Muscle layer of colon (tissue), 2 donors: Measurements from ENCODE around the gene SLC10A1.

Source experiments
- H3K27ac ChIP-seq: one replicate; pipeline ENCODE4 v1.7.0; 2013; ENCODE audit warnings: low read depth, mild to moderate bottlenecking, low read length, moderate library complexity
- H3K27me3 ChIP-seq, 2 donors: one replicate each; pipeline ENCODE4 v1.7.0; 2013; ENCODE audit warnings: low read length in 2 of 2, mild to moderate bottlenecking in 2 of 2; ENCODE audit not compliant: insufficient read depth in 2 of 2, control insufficient read depth in 1 of 2
- H3K36me3 ChIP-seq: one replicate; pipeline ENCODE4 v1.7.0; 2013; ENCODE audit warnings: mild to moderate bottlenecking, low read length; ENCODE audit not compliant: insufficient read depth
- H3K4me1 ChIP-seq: one replicate; pipeline ENCODE4 v1.7.0; 2013; ENCODE audit warnings: mild to moderate bottlenecking, low read length; ENCODE audit not compliant: insufficient read depth
- H3K4me3 ChIP-seq, 2 donors: one replicate each; pipeline ENCODE4 v1.7.0; 2013; ENCODE audit warnings: low read length in 2 of 2, low read depth in 1 of 2, mild to moderate bottlenecking in 1 of 2, moderate library complexity in 1 of 2
- H3K9ac ChIP-seq: one replicate; pipeline ENCODE4 v1.7.0; 2013; ENCODE audit warnings: low read length
- H3K9me3 ChIP-seq: one replicate; pipeline ENCODE4 v1.7.0; 2013; ENCODE audit warnings: mild to moderate bottlenecking, low read length
- donor health status: abdominal sarcoma.
- donor health status: Adenocarcinoma of cecum.

SLC10A1 gene

DNA sequence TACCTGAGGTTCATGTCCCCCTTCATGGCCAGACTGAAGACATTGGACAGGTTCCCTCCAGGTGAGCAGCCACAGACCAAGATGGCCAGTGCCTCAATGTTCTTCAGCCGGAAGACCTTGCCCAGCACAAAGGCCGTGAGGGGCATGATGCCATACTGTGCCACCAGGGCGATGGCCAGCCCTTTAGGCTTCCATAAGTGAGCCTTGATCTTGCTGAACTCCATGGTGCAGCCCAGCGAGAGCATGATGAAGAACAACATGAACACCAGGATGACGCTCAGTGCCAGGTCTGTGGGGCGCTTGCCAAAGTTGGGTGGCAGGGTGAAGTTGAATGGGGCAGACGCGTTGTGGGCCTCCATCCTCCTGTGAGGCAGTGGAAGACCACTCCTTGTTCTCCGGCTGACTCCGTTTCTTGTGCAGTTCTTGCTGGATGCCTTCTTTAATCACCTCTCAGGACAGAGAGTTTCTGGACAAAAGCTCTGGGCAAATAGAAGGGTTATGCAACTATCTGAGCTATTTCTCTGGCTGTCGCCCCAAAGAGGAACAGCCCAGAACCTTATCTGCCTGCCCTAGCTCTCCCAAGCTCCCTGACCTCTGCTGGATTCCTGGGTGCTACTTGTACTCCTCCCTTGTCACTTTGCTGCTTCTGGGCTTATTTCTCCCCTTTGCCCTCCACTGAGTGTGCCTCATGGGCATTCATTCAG is at the start of gene SLC10A1:
SLC10A1 (minus strand) TSS at position 445 of the 704 bp plus-strand sequence; CDS start at position 359, 86 bp downstream.
- no peak within 1 kb of the TSS for H3K4me3 ChIP-seq
- no peaks in the 10 kb centered on the region for H3K4me1 ChIP-seq
- no peaks in the 10 kb centered on the region for H3K9me3 ChIP-seq
- no peaks in the 10 kb centered on the region for H3K27me3 ChIP-seq
- no peaks in the 10 kb centered on the region for H3K36me3 ChIP-seq
- H3K9ac ChIP-seq = no peak within 1 kb of the TSS
- no peak within 1 kb of the TSS for H3K27ac ChIP-seq

GRCh38 chr14:69845787-69846186 is 48.7 kb upstream of the SLC10A1 start:
- no peak overlapping the region for H3K9ac ChIP-seq
- H3K4me1 ChIP-seq = no peaks in the 10 kb centered on the region
- no peaks in the 10 kb centered on the region for H3K9me3 ChIP-seq
- no peaks in the 10 kb centered on the region for H3K27me3 ChIP-seq
- H3K27ac ChIP-seq = no peak overlapping the region
- no peak overlapping the region for H3K4me3 ChIP-seq
- no peaks in the 10 kb centered on the region for H3K36me3 ChIP-seq

DNA sequence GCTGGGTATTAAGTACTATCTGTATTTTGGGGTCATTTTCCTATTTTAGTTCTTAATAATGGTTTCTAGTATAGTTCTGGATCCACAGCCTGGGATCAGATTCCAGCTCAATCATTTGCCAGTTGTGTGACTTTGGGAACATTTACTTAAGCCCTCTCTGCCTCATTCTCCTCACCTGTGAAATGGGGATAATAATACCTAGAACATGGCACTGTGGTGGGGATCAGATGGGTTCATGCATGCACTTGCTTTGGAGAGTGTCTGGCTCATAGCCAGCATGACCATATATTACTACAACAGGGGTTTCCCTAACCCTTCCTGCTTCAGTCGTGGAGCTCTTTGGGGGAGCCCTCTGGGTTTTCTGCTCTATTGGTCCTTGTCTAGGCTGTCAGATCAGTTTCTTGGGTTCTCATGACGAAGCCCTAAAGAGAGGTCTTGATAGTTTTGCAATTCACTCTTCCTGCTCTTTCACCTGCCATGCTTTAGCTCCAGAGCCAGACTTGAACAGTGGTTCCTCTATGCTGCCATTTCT is 48.1 kb upstream of the SLC10A1 start:
- no peaks in the 10 kb centered on the region for H3K27me3 ChIP-seq
- no peaks in the 10 kb centered on the region for H3K4me1 ChIP-seq

DNA sequence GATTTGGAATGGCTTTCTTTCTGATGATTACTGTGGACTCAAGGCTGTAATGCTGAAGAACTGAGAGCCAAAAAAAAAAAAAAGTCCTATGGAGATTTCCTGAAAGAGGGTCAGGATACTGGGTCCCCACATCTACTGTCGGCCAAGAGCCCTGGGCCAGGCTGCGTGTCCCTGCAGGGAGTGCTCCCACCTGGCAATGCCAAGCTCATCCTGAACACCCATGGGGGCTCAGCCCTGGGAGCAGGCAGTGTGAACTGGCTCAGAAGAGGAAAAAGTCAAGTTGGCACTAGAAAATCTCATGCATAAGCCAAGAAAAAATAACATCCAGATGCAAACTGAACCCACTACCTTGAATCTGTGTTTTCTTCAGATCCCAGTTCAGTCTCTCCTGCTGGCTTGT is 47.1 kb upstream of the SLC10A1 start:
- Histone ChIP-seq H3K9ac (no peak overlapping the region), H3K27ac (no peak overlapping the region), H3K27me3 (no peaks in the 10 kb centered on the region), H3K9me3 (no peaks in the 10 kb centered on the region), H3K4me1 (no peaks in the 10 kb centered on the region), H3K36me3 (no peaks in the 10 kb centered on the region), H3K4me3 (no peak overlapping the region)

More for the DNA sequence above, 48.1 kb upstream of the SLC10A1 start:
- Histone ChIP-seq H3K27ac (no peak overlapping the region), H3K36me3 (no peaks in the 10 kb centered on the region), H3K9me3 (no peaks in the 10 kb centered on the region), H3K9ac (no peak overlapping the region), H3K4me3 (no peak overlapping the region)

- Histone ChIP-seq H3K27ac (no peak overlapping the region), H3K9me3 (no peaks in the 10 kb centered on the region), H3K4me1 (no peaks in the 10 kb centered on the region), H3K27me3 (no peaks in the 10 kb centered on the region), H3K36me3 (no peaks in the 10 kb centered on the region), H3K4me3 (no peak overlapping the region), H3K9ac (no peak overlapping the region)
Observed at GRCh38 chr14:69842686-69843420, 45.8 kb upstream of the SLC10A1 start.

GRCh38 chr14:69841656-69842055 is 44.6 kb upstream of the SLC10A1 start:
- Histone ChIP-seq H3K4me1 (no peaks in the 10 kb centered on the region), H3K9ac (no peak overlapping the region), H3K4me3 (no peak overlapping the region), H3K9me3 (no peaks in the 10 kb centered on the region), H3K36me3 (no peaks in the 10 kb centered on the region), H3K27ac (no peak overlapping the region), H3K27me3 (no peaks in the 10 kb centered on the region)

DNA sequence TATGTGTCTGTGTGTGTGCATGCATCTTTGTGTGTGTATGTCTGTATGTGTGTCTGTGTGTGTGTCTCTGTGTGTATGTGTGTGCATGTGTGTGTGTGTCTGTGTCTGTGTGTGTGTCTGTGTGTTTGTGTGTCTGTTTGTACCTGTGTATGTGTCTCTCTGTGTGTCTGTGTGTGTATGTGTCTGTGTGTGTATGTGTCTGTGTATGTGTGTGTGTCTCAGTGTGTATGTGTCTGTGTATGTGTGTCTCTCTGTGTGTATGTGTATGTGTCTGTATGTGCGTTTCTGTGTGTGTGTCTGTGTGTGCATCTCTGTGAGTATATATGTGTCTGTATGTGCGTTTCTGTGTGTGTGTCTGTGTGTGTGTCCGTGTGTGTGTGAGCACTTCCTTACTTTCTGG is 42.6 kb upstream of the SLC10A1 start:
- Histone ChIP-seq H3K9me3 (no peaks in the 10 kb centered on the region), H3K9ac (no peak overlapping the region), H3K27me3 (no peaks in the 10 kb centered on the region), H3K36me3 (no peaks in the 10 kb centered on the region), H3K27ac (no peak overlapping the region), H3K4me1 (no peaks in the 10 kb centered on the region), H3K4me3 (no peak overlapping the region)

- H3K9ac ChIP-seq = no peak overlapping the region
- no peak overlapping the region for H3K4me3 ChIP-seq
- H3K4me1 ChIP-seq = no peaks in the 10 kb centered on the region
- no peaks in the 10 kb centered on the region for H3K9me3 ChIP-seq
- no peaks in the 10 kb centered on the region for H3K27me3 ChIP-seq
- H3K36me3 ChIP-seq = no peaks in the 10 kb centered on the region
- H3K27ac ChIP-seq = no peak overlapping the region
Observed at GRCh38 chr14:69838881-69839416, 41.9 kb upstream of the SLC10A1 start.

- Histone ChIP-seq H3K4me1 (no peaks in the 10 kb centered on the region), H3K27me3 (no peaks in the 10 kb centered on the region), H3K27ac (no peak overlapping the region), H3K9me3 (no peaks in the 10 kb centered on the region), H3K36me3 (no peaks in the 10 kb centered on the region), H3K9ac (no peak overlapping the region), H3K4me3 (no peak overlapping the region)
Observed at GRCh38 chr14:69828879-69829278, 31.8 kb upstream of the SLC10A1 start.

DNA sequence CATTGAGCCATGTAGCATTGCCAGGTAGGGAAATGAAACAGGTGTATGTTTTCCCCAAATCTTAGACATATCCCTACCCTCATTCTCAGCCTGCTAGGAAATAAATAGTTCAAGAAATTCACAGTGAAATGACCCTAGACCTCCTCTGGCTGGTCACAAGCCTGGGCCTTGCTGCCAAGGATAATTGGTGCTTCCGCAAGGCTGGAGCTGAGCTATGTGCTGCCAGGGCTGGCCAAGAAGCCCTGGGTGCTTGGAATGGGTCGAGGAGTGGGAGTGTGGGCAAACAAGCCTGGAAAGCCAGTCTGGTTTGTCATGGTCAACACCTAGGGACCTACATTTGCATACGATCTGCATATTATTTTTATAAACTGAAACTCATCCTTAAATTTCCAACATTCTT is 31.3 kb upstream of the SLC10A1 start:
- no peaks in the 10 kb centered on the region for H3K36me3 ChIP-seq
- H3K4me3 ChIP-seq = no peak overlapping the region
- H3K4me1 ChIP-seq = no peaks in the 10 kb centered on the region
- H3K9me3 ChIP-seq = no peaks in the 10 kb centered on the region
- no peak overlapping the region for H3K27ac ChIP-seq
- H3K9ac ChIP-seq = no peak overlapping the region
- H3K27me3 ChIP-seq = no peaks in the 10 kb centered on the region

DNA sequence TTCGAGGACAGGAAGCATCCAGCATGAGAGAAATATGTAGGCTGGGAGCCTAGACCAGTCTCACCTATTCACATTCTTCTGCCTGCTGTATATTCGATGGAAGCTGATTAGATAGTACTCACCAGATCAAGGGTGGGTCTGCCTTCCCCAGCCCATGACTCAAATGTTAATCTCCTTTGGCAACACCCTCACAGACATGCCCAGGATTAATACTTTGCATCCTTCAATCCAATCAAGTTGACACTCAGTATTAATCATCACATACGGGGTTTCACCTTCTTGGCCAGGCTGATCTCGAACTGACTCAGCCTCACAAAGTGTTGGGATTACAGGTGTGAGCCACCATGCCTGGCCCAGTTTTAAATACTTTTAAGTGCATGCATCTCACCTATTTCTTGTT is 30.5 kb upstream of the SLC10A1 start:
- H3K4me1 ChIP-seq = no peaks in the 10 kb centered on the region
- H3K27ac ChIP-seq = no peak overlapping the region
- H3K9ac ChIP-seq = no peak overlapping the region
- H3K27me3 ChIP-seq = no peaks in the 10 kb centered on the region
- no peaks in the 10 kb centered on the region for H3K36me3 ChIP-seq
- H3K9me3 ChIP-seq = no peaks in the 10 kb centered on the region
- H3K4me3 ChIP-seq = no peak overlapping the region
